ENCODE measurements around the gene PRPF40B. TPM values are rescaled to one million over a fixed set of nuclear protein-coding genes. Genes with fewer than 3 reads are reported as not detected.

Gene PRPF40B
- total RNA-seq, 1 donor from 2014 or later, result 9.2 TPM

DNA sequence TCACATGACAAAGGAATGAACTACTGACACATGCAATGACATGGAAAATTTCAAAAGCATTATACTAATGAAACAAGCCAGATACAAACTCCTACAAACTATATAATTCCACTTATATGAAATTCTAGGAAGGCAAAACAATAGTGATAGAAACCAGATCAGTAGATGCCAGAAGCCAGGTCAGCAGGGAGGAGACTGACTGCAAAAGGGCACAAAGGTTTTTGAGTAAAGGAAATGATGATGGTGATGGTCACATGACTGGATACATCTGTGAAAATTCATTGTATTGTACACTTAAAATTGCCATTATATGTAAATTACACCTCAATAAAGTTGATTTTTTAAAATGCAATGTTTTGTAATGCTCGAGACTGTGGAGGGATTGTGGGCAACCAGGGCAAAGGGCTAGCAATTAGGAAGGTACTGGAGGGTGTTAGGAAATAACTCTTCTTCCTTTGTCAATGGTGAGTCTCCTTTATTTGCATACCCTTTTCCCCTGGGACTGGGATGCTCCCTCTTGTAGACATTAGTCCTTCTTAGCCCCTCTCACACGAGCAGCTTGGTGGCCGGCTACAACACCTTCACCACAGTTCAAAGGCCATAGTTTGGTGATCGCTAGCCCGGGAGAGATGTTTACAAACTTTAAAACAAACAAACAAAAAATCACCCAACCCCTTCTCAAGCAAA, 6.7 kb upstream of the PRPF40B start:
- no peak for DNase-seq (ENCODE audit: low spot score)
- H3K4me3 Mint-ChIP-seq (ENCODE audit: unreplicated experiment), result no peak overlapping the region
- H3K27ac Mint-ChIP-seq (ENCODE audit: unreplicated experiment), result no peak overlapping the region
- TF ChIP-seq, protein P1, sequence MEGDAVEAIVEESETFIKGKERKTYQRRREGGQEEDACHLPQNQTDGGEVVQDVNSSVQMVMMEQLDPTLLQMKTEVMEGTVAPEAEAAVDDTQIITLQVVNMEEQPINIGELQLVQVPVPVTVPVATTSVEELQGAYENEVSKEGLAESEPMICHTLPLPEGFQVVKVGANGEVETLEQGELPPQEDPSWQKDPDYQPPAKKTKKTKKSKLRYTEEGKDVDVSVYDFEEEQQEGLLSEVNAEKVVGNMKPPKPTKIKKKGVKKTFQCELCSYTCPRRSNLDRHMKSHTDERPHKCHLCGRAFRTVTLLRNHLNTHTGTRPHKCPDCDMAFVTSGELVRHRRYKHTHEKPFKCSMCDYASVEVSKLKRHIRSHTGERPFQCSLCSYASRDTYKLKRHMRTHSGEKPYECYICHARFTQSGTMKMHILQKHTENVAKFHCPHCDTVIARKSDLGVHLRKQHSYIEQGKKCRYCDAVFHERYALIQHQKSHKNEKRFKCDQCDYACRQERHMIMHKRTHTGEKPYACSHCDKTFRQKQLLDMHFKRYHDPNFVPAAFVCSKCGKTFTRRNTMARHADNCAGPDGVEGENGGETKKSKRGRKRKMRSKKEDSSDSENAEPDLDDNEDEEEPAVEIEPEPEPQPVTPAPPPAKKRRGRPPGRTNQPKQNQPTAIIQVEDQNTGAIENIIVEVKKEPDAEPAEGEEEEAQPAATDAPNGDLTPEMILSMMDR (IDR thresholded peaks at IDR 0.05; ENCODE audit: unreplicated experiment), result no peak
- H3K4me1 Mint-ChIP-seq (ENCODE audit: unreplicated experiment), result peaks cover 7% of the 10 kb centered on the region
- no peaks in the 10 kb centered on the region for H3K9me3 Mint-ChIP-seq (ENCODE audit: unreplicated experiment)
- no peaks in the 10 kb centered on the region for H3K36me3 Mint-ChIP-seq (ENCODE audit: low read depth, unreplicated experiment)
- peaks cover 3% of the 10 kb centered on the region for H3K27me3 Mint-ChIP-seq (ENCODE audit: unreplicated experiment)

DNA sequence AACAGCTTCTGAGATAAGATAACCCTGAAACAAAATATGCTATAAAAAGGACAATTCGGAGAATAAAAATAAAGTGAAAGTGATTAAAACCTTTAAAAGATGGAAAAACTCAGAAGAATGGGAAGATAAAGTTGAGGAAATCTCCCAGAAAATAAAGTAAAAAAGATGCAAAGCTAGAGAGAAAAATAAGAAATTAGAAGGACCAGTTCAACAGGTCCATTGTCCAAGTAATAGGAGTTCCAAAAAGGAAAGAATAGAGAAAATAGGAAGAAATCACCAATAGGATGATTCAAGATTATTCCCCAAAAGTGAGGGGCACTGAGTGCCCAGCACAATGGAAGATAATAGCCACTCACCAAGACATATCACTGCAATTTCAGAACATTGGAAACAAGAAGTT, 4.8 kb upstream of the PRPF40B start:
- Mint-ChIP-seq H3K4me1 (ENCODE audit: unreplicated experiment) (peaks cover 11% of the 10 kb centered on the region), H3K4me3 (ENCODE audit: unreplicated experiment) (no peak overlapping the region), H3K9me3 (ENCODE audit: unreplicated experiment) (no peaks in the 10 kb centered on the region), H3K27ac (ENCODE audit: unreplicated experiment) (no peak overlapping the region), H3K36me3 (ENCODE audit: low read depth, unreplicated experiment) (no peaks in the 10 kb centered on the region), H3K27me3 (ENCODE audit: unreplicated experiment) (peaks cover 3% of the 10 kb centered on the region)
- TF ChIP-seq, protein P1 (IDR thresholded peaks at IDR 0.05; ENCODE audit: unreplicated experiment), result no peak
- DNase-seq (ENCODE audit: low spot score), result no peak

DNA sequence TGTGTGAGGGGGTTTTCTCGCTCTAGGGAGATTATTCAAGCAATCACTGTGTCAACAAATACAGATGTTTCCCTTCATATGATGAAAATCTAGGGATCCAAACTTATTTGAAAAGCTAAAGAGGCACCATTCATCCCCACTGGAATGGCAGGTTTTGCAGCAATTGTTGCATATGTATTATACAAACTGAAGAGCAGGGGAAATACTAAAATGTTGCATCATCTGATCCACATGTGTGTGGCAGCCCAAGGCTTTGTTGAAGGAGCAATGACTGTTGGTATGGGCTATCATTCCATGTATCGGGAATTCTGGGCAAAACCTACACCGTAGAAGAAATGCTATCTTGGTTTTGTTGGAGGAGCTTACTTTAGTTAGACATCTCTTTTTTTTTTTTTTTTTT, 4.1 kb upstream of the PRPF40B start:
- H3K4me1 Mint-ChIP-seq (ENCODE audit: unreplicated experiment), result peaks cover 15% of the 10 kb centered on the region

DNA sequence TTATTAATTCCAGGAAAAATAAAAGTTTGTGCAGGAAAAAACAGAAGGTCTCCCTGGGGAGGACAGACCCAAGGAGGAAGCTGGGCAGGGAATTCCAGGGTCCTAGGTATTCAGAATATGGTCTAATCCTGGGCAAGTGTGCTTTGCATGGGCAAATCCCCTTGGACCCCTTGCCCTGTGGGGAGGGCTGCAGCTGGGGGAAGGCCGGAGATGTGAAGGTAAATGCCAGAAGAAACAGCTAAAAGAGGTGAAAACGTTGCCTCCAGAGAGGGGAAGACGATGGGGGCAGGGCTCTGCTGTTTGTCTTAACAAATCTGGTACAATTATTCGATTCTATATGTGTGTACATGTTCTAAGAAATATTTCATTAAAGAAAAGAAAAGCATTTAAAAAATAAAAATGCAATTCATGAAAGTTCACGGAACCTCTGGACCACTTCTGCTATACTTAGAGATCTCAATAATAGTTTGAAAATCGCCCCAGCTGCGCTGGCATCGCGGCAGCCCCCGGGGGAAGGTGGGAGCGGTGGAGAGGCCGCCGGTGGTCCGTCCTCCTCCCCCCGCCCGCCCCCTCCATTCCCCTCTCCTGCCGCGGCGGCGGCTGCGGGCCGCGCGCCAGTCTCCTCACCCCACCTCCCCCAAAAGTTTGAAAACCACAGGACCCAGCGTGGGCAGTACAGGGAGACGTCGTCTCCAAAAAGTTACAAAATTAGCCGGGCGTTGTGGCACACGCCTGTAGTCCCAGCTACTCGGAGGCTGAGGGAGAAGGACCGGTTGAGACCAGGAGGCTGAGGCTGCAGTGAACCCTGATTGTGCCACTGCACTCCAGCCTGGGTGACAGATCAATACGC, 1.5 kb upstream of the PRPF40B start:
- no peaks in the 10 kb centered on the region for H3K9me3 Mint-ChIP-seq (ENCODE audit: unreplicated experiment)
- TF ChIP-seq, protein P1 (IDR thresholded peaks at IDR 0.05; ENCODE audit: unreplicated experiment), result no peak
- H3K27me3 Mint-ChIP-seq (ENCODE audit: unreplicated experiment), result peaks cover 12% of the 10 kb centered on the region
- no peak overlapping the region for H3K27ac Mint-ChIP-seq (ENCODE audit: unreplicated experiment)
- H3K36me3 Mint-ChIP-seq (ENCODE audit: low read depth, unreplicated experiment), result peaks cover 3% of the 10 kb centered on the region
- H3K4me3 Mint-ChIP-seq (ENCODE audit: unreplicated experiment), result peak overlapping the region; percentile 89
- no peak for DNase-seq (ENCODE audit: low spot score)
- H3K4me1 Mint-ChIP-seq (ENCODE audit: unreplicated experiment), result peaks cover 18% of the 10 kb centered on the region

More for the DNA sequence above, 4.1 kb upstream of the PRPF40B start:
- no peak overlapping the region for H3K27ac Mint-ChIP-seq (ENCODE audit: unreplicated experiment)
- H3K27me3 Mint-ChIP-seq (ENCODE audit: unreplicated experiment), result peaks cover 10% of the 10 kb centered on the region
- H3K4me3 Mint-ChIP-seq (ENCODE audit: unreplicated experiment), result no peak overlapping the region
- no peaks in the 10 kb centered on the region for H3K9me3 Mint-ChIP-seq (ENCODE audit: unreplicated experiment)
- H3K36me3 Mint-ChIP-seq (ENCODE audit: low read depth, unreplicated experiment), result no peaks in the 10 kb centered on the region
- TF ChIP-seq, protein P1 (IDR thresholded peaks at IDR 0.05; ENCODE audit: unreplicated experiment), result no peak
- DNase-seq (ENCODE audit: low spot score), result no peak

Measured in endothelial cell (in vitro differentiated cells).